NCI-H2081 (cell line): ENCODE measurements around the gene EXOSC2.

ENCODE experiments used
- DNase-seq, 2 experiments: peaks; one replicate each; lab custom pipeline; 2025; lab: John Stamatoyannopoulos, UW

The EXOSC2 gene

GRCh38 chr9:130698514-130698913, 4.9 kb downstream of the EXOSC2 start:
- DNase-seq = no peak

DNA sequence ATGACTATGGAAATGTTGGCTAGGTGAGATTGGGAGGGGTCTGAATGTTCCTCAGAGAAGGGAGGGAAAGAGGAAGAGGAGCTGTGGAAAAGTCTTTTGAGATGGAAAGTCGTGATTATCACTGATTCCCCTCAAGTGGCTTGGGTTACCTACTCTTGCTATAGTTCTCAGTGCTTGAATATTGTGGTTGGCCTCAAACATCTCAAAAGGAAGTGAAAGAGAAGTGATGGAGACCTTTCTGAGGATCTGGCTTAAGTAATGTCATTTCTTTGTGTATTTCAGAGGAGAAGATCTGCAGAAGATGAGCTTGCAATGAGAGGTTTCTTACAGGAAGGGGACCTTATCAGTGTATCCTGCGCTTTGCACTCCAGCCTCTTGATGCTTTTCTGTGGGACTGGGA, 5.5 kb downstream of the EXOSC2 start:
- DNase-seq = no peak

DNA sequence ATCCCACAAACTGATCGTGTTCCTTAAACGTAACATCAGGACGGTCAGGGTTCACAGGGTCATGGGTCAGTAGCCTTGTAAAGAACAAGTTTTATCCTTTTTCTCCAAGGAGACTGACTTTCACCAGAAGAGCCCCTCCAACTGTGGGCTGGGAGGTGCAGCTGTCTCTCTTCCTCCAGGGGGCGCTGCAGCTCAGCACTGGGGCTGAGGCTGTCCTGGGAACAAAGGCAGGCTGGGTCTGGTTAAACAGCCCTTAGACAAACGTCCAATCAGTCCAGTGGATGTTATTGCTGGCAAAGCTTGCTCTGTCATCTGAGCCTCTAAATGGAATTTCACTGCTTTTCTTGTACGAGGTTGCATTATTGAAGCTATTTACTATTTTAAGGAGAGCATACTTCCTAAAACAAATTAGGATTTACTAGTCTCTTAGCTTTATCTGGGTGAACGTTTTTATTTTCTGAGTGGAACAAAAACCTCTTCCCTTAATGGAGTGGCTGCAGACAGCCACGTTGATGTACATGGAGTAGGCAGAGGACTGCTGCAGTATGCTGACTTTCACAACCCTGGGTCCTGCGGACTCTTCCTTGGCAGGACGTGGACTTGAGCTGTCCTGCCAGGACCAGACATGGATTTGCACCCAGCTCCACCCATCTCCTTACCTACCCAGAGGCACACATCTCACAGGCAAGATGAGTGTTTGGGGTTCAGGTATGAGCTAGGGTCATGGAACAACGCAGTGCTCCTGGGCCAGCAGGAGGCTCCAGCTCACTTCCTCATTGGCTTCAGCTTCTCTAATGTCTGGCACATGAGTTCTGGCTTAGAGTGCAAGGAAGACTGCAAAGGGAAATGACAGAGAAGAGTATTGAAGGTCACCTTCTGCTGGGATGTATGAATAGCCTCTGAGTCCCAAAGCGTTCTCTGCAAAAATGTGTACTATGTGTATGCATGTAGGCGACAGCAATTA, 7.8 kb downstream of the EXOSC2 start:
- DNase-seq = peak; percentile 68 to 84

GRCh38 chr9:130703501-130703900, 9.9 kb downstream of the EXOSC2 start:
- no peak for DNase-seq

DNA sequence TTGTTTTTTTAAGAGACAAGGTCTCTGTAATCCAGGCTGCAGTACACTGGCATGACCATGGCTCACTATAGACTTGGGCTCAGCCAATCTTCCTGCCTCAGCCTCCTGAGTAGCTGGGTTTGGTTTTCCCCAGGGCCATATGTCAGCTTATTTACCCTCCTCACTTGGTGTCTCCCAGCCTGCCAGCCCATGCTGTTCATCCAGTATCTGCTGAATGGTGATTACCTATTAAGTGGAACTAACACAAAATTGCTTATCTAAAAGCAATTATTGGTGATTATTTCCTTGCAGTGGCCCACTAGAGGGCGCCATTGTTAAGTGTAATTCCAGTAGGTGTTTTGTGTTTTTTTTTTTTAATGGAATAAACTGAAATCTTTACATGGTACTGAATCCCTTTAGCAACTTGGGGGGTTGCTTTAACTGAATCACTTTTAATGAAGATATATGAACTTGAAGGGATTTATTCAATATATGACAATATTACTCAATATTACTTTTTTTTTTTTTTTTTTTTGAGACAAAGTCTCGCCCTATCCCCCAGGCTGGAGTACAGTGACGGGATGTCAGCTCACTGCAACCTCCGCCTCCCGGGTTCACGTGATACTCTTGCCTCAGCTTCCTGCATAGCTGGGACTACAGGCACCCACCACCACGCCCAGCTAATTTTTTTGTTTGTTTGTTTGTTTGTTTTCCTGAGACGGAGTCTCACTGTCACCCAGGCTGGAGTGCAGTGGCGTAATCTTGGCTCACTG, 13.8 kb downstream of the EXOSC2 start:
- DNase-seq = peak; percentile 67 to 68

- DNase-seq = no peak
Measured at GRCh38 chr9:130710822-130711352, 17.3 kb downstream of the EXOSC2 start.

- DNase-seq = no peak
Measured at GRCh38 chr9:130711469-130711868, 17.9 kb downstream of the EXOSC2 start.

DNA sequence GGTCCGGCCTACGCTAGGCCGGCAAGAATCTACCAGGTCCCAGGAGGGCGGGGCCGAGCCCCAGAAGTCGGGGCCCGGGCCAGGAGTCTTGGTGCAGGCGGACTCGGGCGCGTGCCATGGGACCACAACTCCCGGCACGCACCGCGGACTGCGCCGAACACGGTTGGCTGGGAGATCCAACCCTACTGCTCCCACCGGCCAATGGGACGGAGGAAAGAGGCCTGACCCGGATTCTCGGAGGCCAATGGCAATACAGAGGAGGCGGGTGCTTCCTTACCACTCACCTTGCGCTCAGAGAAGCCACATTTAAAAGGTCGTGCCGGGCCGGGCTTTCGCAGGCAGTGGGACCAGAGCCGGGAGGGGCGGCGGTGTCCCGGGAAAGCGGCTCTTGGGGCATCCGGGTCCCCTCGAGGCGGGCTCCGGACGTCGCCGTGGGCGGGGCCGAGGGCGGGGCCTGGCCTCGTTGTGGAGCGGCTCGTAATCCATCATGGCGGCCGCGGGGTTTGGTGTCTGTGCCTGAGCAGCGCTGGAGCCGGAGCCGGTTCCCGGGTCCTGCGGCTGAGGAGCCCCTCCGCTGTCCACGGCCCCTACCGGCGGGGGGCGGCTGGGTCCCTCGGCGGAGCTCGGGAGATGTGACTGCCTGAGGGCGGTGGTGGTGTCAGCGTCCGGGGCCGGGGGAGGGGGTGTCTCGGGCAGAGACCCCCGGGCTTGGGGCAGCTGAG, 19.1 kb downstream of the EXOSC2 start:
- peak; percentile 97 to 98 for DNase-seq

DNA sequence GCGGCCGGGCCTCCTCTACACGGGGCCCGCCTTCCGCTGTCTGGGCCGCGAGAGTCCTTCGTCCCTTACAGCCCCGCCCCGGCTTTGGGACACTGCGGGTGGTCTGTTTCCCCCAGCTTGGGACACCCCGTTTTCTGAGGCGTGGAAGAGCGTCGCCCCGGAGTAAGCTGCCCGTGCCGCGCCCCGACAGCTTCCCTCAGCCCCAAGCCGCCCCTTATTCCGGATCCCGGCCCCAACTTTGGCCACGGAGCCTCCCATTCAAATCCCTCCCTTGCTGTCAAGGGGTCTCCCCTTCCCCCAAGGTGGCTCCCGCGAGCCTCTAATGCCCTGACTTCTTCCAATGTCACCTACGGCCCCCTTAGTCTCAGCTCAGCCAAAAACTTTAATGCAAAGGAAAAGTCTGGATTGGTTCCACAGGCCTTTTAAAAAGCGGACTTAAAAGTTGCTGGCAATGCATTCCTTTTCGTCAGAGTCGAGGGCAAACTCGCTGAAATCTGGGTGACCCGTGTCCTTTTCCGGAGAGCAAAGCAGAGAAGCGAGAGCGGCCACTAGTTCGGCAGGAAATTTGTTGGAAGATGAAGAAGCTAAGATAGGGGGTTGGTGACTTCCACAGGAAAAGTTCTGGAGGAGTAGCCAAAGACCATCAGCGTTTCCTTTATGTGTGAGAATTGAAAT, 19.8 kb downstream of the EXOSC2 start:
- no peak for DNase-seq

- no peak for DNase-seq
Measured at GRCh38 chr9:130714586-130715110, 21.1 kb downstream of the EXOSC2 start.

GRCh38 chr9:130715270-130715669, 21.7 kb downstream of the EXOSC2 start:
- no peak for DNase-seq

GRCh38 chr9:130718562-130718961, 25.0 kb downstream of the EXOSC2 start:
- DNase-seq = no peak

DNA sequence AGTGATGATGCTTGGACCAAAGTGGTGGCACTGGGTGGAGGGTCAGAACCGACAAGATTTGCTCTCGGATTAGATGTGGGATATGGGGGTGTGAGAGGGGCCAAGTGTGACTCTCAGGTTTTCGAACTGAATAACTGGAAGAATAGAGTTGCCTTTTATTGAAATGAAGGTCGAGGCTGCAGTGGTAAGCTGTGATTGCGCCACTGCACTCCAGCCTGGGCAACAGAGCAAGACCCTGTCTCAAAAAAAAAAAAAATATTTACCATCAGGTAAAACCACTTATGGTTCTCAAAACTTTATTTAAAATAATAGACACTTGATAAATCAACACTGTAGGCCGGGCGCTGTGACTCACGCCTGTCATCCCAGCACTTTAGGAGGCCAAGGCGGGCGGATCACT, 27.2 kb downstream of the EXOSC2 start:
- no peak for DNase-seq

DNA sequence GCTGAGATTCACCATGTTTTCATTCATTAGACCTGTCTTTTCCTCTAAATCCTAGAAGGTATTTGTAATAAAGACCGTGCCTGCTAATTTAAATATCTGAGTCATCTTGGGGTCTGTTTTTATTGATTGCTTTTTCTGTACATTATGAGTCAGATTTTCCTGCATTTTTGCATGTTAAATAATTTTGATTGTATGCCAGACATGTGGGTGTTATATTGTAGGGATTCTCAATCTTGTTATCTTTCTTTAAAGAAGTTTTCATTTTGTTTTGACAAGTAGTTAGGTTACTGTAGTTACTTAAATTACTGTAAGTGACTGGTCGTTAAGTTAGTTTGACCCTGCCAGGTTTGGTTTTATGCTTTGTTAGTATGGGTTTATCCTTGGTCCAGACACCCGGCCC, 35.1 kb downstream of the EXOSC2 start:
- DNase-seq = no peak

GRCh38 chr9:130729145-130729544, 35.6 kb downstream of the EXOSC2 start:
- DNase-seq = no peak

DNA sequence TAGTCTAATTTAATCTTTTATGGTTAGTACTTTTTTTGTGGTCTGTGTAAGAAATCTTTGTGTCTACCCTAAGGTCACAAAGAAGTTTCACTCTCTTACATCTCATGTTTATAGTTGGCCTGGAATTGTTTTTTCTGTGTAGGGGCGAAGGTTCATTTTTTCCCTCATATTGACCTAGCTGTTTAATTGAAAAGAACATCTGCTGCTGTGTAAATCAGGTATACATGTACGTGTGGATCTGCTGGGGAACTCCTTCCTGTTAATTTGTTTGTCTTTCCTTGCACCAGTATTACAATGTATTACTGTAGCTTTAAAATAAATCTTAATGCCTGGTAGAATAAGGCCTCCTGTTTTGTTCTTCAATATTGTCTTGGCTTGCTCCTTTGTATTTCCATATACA, 37.8 kb downstream of the EXOSC2 start:
- peak; percentile 70 to 92 for DNase-seq

DNA sequence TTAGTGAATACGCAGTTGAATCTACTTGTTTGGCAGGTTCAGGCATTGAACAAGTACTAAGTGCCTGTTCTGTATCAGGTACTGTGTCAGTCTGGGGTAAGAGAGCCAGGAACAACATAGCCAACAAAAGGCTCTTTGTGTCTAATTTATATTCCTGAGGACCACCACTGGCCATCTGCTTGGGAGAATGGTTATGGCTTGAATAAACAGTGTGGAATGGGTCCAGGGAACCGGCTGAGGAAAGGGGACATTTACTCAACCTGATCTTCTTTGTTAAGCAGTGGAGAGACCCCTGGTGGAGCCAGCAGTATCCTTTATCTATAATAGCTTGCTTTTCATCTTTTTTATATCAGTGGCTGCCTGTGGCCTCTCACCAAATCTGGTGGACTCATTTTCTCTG, 38.6 kb downstream of the EXOSC2 start:
- peak; percentile 71 to 91 for DNase-seq

DNA sequence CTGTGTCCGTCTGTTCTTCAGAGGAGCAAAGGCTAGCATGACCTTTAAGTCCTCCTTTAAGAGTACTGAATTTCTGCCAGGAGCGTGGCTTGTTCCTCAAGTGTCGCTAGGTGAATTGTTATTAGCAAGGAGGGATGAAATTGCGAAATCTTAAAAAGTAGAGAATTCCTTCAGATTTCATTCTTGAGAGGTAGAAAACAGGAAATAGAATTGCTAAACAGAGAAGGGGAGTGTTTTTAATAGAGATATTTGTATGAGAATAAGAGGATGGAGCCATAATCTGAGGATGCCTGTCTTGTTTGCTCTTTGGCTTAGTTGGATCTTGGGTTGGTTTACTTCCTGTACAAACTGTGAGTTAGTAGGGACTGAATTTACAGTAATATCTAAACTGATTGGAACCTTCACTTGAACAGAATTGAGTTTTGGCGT, 39.2 kb downstream of the EXOSC2 start:
- DNase-seq = no peak

DNA sequence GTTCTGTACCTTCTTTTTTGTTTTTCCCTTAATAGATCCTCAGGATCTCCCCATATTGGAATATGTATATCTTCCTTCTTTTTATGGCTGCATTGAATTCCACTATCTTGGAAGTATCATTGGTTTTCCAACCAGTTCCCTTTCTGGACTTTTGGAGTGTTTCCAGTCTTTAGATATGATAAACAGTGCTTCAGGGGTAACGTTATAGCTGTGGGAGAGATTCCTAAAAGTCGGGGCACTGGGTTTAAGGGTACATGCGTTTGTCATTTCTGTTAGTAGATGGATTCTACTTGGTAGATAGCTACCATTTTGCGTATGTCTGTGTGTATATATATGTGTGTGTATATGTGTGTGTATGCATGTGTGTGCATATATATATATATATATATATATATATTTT, 42.0 kb downstream of the EXOSC2 start:
- DNase-seq = no peak

- DNase-seq = no peak
Measured at GRCh38 chr9:130736834-130737233, 43.3 kb downstream of the EXOSC2 start.

DNA sequence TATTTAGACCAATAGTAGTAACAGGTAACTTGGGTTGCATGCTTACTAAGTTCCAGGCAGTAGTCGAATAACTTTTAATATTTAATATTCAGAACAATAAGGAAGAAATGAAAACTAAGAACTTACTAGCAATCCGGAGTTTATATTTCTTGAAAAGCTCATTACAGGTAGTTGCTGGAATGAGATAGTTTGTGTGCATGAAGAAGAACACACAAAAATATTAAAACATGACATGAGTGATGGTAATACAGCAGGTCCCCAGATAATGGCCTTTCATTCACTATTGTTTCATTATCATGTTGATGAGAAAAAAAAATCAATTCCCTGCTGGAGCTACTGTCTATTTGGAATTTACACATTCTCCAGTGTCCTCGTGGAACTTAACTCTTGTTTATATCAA, 44.7 kb downstream of the EXOSC2 start:
- no peak for DNase-seq
